ENCODE data around the gene TNS3.
"Not testable (repeated sequence)": the region's sequence is repeated elsewhere in the genome, so short reads cannot be mapped to it uniquely, and the experiment has no call there.

The TNS3 gene

DNA sequence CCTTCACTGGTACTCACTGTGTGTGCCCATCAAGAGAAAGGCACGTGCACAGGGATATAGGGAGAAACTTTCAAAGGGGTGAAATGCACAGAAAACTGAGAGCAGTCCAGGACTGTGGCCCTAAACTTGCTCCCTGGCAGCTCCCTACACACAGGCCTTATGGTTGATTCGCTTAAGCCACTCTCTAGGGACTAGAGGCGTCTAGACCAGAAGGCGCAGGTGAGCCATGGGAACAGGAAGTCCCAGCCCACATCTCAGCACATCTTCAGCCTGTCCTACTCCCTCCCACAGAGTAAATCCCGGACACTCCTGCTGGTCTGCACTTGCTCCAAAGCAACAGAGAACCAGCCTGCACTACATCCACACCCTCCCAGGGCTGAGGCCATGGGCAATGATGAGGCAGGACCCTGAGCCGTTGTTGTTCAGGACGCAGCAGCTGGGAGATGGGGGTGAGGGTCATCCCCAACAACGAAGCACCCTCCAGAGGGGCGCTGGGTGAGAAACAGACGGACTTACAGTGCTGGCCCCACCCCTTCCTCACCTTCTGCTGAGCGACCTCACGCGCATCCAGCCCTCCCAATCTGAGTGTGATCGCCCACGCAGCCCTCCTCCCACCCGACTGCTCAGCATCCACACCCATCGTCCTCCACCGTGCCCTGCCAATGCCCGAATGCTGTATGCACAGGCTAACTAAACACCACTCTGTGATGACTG is 109.3 kb downstream of the TNS3 start:
- H3K27ac ChIP-seq (ENCODE audit: insufficient read depth in 1 of 2, low read depth in 1 of 2, low read length in 2 of 2, poor library complexity in 1 of 2, severe bottlenecking in 2 of 2) = no peak overlapping the region
- DNase-seq = no peak
- H3K9me3 ChIP-seq (ENCODE audit: control extremely low read depth in 1 of 5, control insufficient read depth in 4 of 5, insufficient read depth in 2 of 5, low read depth in 1 of 5, low read length in 4 of 5) = no peaks in the 10 kb centered on the region
- ChIA-PET POLR2A (no interaction called here), CTCF (no interaction called here)
- peaks cover 4 to 35% (median 29%) of the 10 kb centered on the region in 4 experiments for H3K4me1 ChIP-seq (ENCODE audit: control extremely low read depth in 1 of 4, control insufficient read depth in 4 of 4, insufficient read depth in 4 of 4, low read length in 3 of 4)
- WGBS (ENCODE audit: insufficient coverage) = 96% methylated on average over 17 of the region's 19 CpGs
- no peak overlapping the region for H3K4me3 ChIP-seq (ENCODE audit: control insufficient read depth in 1 of 7, extremely low read depth in 1 of 7, insufficient read depth in 4 of 7, low read depth in 2 of 7, low read length in 6 of 7)
- H3K36me3 ChIP-seq (ENCODE audit: control insufficient read depth in 4 of 4, insufficient read depth in 4 of 4, low read length in 3 of 4) = peaks cover 0 to 45% (median 17%) of the 10 kb centered on the region in 4 experiments
- no peaks in the 10 kb centered on the region for H3K27me3 ChIP-seq (replicated peaks in 2 of 5; ENCODE audit: control insufficient read depth in 4 of 5, insufficient read depth in 5 of 5, low read length in 4 of 5)

DNA sequence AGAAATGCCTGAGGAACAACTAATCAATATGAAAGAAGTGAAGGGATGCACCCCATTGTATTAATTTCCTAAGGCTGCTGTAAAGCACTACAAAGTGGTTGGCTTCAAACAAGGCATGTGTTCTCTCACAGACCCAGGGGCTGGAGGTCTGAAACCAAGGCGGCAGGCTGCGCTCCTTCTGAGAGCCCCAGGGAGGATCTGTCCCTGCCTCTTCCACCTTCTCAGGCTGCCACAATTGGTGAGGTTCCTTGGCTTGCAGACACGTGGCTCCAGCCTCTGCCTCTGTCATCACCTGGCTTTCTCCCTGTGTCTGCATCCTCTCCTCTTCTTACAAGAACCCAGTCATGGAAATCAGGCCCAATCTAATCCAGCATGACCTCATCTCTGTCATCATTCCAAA is 110.1 kb downstream of the TNS3 start:
- no peak overlapping the region for H3K4me3 ChIP-seq (ENCODE audit: control insufficient read depth in 1 of 7, extremely low read depth in 1 of 7, insufficient read depth in 4 of 7, low read depth in 2 of 7, low read length in 6 of 7)
- H3K9me3 ChIP-seq (ENCODE audit: control extremely low read depth in 1 of 5, control insufficient read depth in 4 of 5, insufficient read depth in 2 of 5, low read depth in 1 of 5, low read length in 4 of 5) = no peaks in the 10 kb centered on the region
- no peak overlapping the region for H3K27ac ChIP-seq (ENCODE audit: insufficient read depth in 1 of 2, low read depth in 1 of 2, low read length in 2 of 2, poor library complexity in 1 of 2, severe bottlenecking in 2 of 2)
- H3K27me3 ChIP-seq (replicated peaks in 2 of 5; ENCODE audit: control insufficient read depth in 4 of 5, insufficient read depth in 5 of 5, low read length in 4 of 5) = no peaks in the 10 kb centered on the region
- no peak for DNase-seq
- POLR2A ChIA-PET = no interaction called here
- H3K4me1 ChIP-seq (ENCODE audit: control extremely low read depth in 1 of 4, control insufficient read depth in 4 of 4, insufficient read depth in 4 of 4, low read length in 3 of 4) = peaks cover 4 to 27% (median 23%) of the 10 kb centered on the region in 4 experiments
- CTCF ChIA-PET = interaction anchor here (0.6 to 1.9 kb wide), 5 partner anchors 8 to 100 kb away, joined by 3 to 5 read pairs (median 3); no protein-coding TSS in a partner anchor
- H3K36me3 ChIP-seq (ENCODE audit: control insufficient read depth in 4 of 4, insufficient read depth in 4 of 4, low read length in 3 of 4) = peaks cover 0 to 39% (median 17%) of the 10 kb centered on the region in 4 experiments
- WGBS (ENCODE audit: insufficient coverage) = 100% methylated on average over 3 of the region's 3 CpGs

DNA sequence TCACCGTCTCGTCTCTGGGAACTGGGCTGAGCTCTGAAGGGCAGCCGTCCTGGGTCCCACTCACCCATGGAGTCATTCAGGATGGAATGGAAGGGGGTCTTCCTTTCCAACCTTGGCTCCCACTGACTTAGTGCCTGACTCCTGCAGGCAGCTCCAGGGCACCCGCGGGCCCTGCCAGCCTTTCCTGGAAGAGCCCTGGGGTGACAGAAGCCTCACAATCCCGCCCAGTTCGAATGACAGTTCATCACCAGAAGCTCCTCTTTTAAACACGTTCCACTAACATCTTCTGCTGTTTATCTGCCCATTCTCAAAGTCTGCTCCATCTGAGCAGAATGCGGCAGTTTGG is 110.6 kb downstream of the TNS3 start:
- Histone ChIP-seq H3K27ac (ENCODE audit: insufficient read depth in 1 of 2, low read depth in 1 of 2, low read length in 2 of 2, poor library complexity in 1 of 2, severe bottlenecking in 2 of 2) (no peak overlapping the region), H3K4me1 (ENCODE audit: control extremely low read depth in 1 of 4, control insufficient read depth in 4 of 4, insufficient read depth in 4 of 4, low read length in 3 of 4) (peaks cover 4 to 22% (median 19%) of the 10 kb centered on the region in 4 experiments), H3K4me3 (ENCODE audit: control insufficient read depth in 1 of 7, extremely low read depth in 1 of 7, insufficient read depth in 4 of 7, low read depth in 2 of 7, low read length in 6 of 7) (no peak overlapping the region), H3K36me3 (ENCODE audit: control insufficient read depth in 4 of 4, insufficient read depth in 4 of 4, low read length in 3 of 4) (peaks cover 0 to 40% (median 19%) of the 10 kb centered on the region in 4 experiments), H3K9me3 (ENCODE audit: control extremely low read depth in 1 of 5, control insufficient read depth in 4 of 5, insufficient read depth in 2 of 5, low read depth in 1 of 5, low read length in 4 of 5) (no peaks in the 10 kb centered on the region), H3K27me3 (replicated peaks in 2 of 5; ENCODE audit: control insufficient read depth in 4 of 5, insufficient read depth in 5 of 5, low read length in 4 of 5) (no peaks in the 10 kb centered on the region)
- 95% methylated on average over 7 of the region's 9 CpGs for WGBS (ENCODE audit: insufficient coverage)
- POLR2A ChIA-PET = no interaction called here
- CTCF ChIA-PET = interaction anchor here (0.6 to 1.9 kb wide), 5 partner anchors 8 to 100 kb away, joined by 3 to 5 read pairs (median 3); no protein-coding TSS in a partner anchor
- no peak for DNase-seq

DNA sequence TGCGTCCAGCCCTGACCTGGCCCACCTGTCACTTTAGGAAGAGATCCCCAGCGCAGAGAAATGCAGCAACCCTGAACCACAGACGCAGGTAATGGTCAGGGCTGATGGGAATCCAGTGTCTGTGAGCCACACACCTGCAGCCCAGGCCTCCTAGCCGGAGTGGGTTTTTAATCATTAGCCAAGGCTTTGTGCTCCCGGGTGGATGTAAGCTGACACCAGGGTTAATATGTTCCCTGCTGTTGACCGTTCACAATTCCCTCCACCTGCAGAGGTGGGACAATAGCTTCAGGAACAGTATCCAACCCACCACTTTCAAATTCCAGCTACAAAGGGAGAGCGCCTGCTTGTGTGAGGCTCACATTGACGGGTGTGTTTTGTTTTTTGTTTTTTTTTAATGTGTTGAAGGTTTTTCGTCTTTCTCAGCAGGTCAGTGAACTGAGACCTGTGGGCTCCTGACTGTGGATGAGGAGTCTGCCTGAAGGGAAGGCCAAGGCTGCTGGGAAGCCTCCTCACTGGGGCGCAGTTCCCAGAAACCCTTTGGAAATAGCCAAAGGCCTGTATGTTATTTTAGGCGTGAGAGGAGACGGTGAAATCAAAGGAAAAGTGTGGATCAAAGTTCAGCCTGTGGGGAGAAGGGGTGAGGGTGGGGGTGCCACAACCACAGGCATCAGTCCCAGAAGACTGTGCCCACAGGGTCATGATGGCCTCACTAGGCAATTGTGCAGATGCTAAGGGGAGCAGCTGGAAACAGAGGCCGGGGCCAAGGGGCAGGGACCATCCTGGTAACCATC is 111.1 kb downstream of the TNS3 start:
- Histone ChIP-seq H3K27me3 (replicated peaks in 2 of 5; ENCODE audit: control insufficient read depth in 4 of 5, insufficient read depth in 5 of 5, low read length in 4 of 5) (no peaks in the 10 kb centered on the region), H3K4me3 (ENCODE audit: control insufficient read depth in 1 of 7, extremely low read depth in 1 of 7, insufficient read depth in 4 of 7, low read depth in 2 of 7, low read length in 6 of 7) (no peak overlapping the region), H3K9me3 (ENCODE audit: control extremely low read depth in 1 of 5, control insufficient read depth in 4 of 5, insufficient read depth in 2 of 5, low read depth in 1 of 5, low read length in 4 of 5) (no peaks in the 10 kb centered on the region), H3K4me1 (ENCODE audit: control extremely low read depth in 1 of 4, control insufficient read depth in 4 of 4, insufficient read depth in 4 of 4, low read length in 3 of 4) (peaks cover 3 to 16% (median 14%) of the 10 kb centered on the region in 4 experiments), H3K36me3 (ENCODE audit: control insufficient read depth in 4 of 4, insufficient read depth in 4 of 4, low read length in 3 of 4) (peaks cover 0 to 36% (median 19%) of the 10 kb centered on the region in 4 experiments), H3K27ac (ENCODE audit: insufficient read depth in 1 of 2, low read depth in 1 of 2, low read length in 2 of 2, poor library complexity in 1 of 2, severe bottlenecking in 2 of 2) (no peak overlapping the region)
- CTCF ChIA-PET = interaction anchor here (0.6 to 1.9 kb wide), 5 partner anchors 9 to 101 kb away, joined by 3 to 5 read pairs (median 3); no protein-coding TSS in a partner anchor
- DNase-seq = no peak
- POLR2A ChIA-PET = no interaction called here
- 98% methylated on average over 7 of the region's 13 CpGs for WGBS (ENCODE audit: insufficient coverage)

DNA sequence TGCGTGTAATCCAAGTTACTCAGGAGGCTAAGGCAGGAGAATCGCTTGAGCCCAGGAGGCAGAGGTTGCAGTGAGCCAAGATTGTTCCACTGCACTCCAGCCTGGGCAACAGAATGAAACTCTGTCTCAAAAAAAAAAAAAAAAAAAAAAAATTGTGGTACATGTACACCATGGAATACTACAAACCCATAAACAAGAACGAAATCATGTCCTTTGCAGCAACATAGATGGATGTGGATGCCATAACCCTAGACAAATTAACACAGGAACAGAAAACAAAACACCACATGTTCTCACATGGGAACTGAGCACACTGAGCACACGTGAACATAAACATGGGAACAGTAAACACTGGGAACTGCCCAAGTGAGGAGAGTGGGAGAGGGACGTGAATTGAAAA is 112.1 kb downstream of the TNS3 start:
- H3K9me3 ChIP-seq (ENCODE audit: control extremely low read depth in 1 of 5, control insufficient read depth in 4 of 5, insufficient read depth in 2 of 5, low read depth in 1 of 5, low read length in 4 of 5); H3K4me3 ChIP-seq (ENCODE audit: control insufficient read depth in 1 of 7, extremely low read depth in 1 of 7, insufficient read depth in 4 of 7, low read depth in 2 of 7, low read length in 6 of 7); H3K27me3 ChIP-seq (replicated peaks in 2 of 5; ENCODE audit: control insufficient read depth in 4 of 5, insufficient read depth in 5 of 5, low read length in 4 of 5); POLR2A ChIA-PET; DNase-seq; H3K27ac ChIP-seq (ENCODE audit: insufficient read depth in 1 of 2, low read depth in 1 of 2, low read length in 2 of 2, poor library complexity in 1 of 2, severe bottlenecking in 2 of 2); H3K4me1 ChIP-seq (ENCODE audit: control extremely low read depth in 1 of 4, control insufficient read depth in 4 of 4, insufficient read depth in 4 of 4, low read length in 3 of 4): not testable (repeated sequence)
- peaks cover 0 to 42% (median 21%) of the 10 kb centered on the region in 4 experiments for H3K36me3 ChIP-seq (ENCODE audit: control insufficient read depth in 4 of 4, insufficient read depth in 4 of 4, low read length in 3 of 4)
- 0% methylated on average over 1 of the region's 5 CpGs for WGBS (ENCODE audit: insufficient coverage)
- CTCF ChIA-PET = interaction anchor here (0.8 kb wide), 1 partner anchor 23 kb away, joined by 3 read pairs; no protein-coding TSS in a partner anchor

DNA sequence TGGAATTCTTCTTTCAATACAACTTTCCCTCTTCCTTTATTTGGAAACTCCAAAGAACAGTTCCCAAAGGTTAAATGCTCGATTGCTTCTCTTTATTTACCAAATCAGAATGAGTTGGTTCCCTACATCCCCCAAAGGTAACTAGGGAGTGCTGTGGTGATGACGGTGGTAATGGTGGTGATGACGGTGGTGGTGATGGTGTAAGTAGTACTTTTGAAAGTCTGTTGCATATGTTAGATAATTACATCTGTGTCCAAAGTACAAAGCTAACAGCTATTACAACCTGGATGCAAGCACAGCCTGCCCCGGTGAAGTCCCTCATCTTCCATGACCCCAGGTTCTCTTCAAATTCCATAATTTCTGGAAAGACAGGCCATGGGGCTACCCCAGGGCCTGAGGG is 115.1 kb downstream of the TNS3 start:
- Histone ChIP-seq H3K9me3 (ENCODE audit: control extremely low read depth in 1 of 5, control insufficient read depth in 4 of 5, insufficient read depth in 2 of 5, low read depth in 1 of 5, low read length in 4 of 5) (no peaks in the 10 kb centered on the region), H3K27ac (ENCODE audit: insufficient read depth in 1 of 2, low read depth in 1 of 2, low read length in 2 of 2, poor library complexity in 1 of 2, severe bottlenecking in 2 of 2) (no peak overlapping the region), H3K27me3 (replicated peaks in 2 of 5; ENCODE audit: control insufficient read depth in 4 of 5, insufficient read depth in 5 of 5, low read length in 4 of 5) (no peaks in the 10 kb centered on the region), H3K4me1 (ENCODE audit: control extremely low read depth in 1 of 4, control insufficient read depth in 4 of 4, insufficient read depth in 4 of 4, low read length in 3 of 4) (no peaks in the 10 kb centered on the region), H3K4me3 (ENCODE audit: control insufficient read depth in 1 of 7, extremely low read depth in 1 of 7, insufficient read depth in 4 of 7, low read depth in 2 of 7, low read length in 6 of 7) (no peak overlapping the region), H3K36me3 (ENCODE audit: control insufficient read depth in 4 of 4, insufficient read depth in 4 of 4, low read length in 3 of 4) (peaks cover 0 to 38% (median 14%) of the 10 kb centered on the region in 4 experiments)
- ChIA-PET POLR2A (no interaction called here), CTCF (interaction anchor here (1.1 kb wide), 1 partner anchor 13 kb away, joined by 3 read pairs; no protein-coding TSS in a partner anchor)
- 83% methylated on average over 1 of the region's 4 CpGs for WGBS (ENCODE audit: insufficient coverage)
- DNase-seq = no peak

DNA sequence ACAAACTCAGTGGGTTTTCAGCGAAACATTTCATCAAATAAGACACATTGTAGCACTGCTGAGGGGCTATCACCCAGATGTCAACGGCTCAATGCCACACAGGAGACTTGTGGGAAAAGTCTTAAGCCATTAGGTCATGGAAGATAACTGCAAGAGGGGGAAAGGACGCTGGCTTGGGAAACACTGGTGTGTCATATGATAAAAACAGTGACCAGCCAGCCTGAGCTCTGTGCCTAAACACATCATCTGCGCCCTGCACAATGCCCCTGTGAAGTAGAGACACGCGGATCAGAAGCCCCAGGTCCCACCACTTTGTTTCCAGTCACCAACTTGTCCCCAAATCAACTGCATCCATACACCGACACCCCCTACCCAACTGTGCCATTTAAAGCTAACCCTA is 116.7 kb downstream of the TNS3 start:
- Histone ChIP-seq H3K27me3 (replicated peaks in 2 of 5; ENCODE audit: control insufficient read depth in 4 of 5, insufficient read depth in 5 of 5, low read length in 4 of 5) (no peaks in the 10 kb centered on the region), H3K4me1 (ENCODE audit: control extremely low read depth in 1 of 4, control insufficient read depth in 4 of 4, insufficient read depth in 4 of 4, low read length in 3 of 4) (no peaks in the 10 kb centered on the region), H3K36me3 (ENCODE audit: control insufficient read depth in 4 of 4, insufficient read depth in 4 of 4, low read length in 3 of 4) (peaks cover 0 to 26% (median 7%) of the 10 kb centered on the region in 4 experiments), H3K27ac (ENCODE audit: insufficient read depth in 1 of 2, low read depth in 1 of 2, low read length in 2 of 2, poor library complexity in 1 of 2, severe bottlenecking in 2 of 2) (no peak overlapping the region), H3K4me3 (ENCODE audit: control insufficient read depth in 1 of 7, extremely low read depth in 1 of 7, insufficient read depth in 4 of 7, low read depth in 2 of 7, low read length in 6 of 7) (no peak overlapping the region), H3K9me3 (ENCODE audit: control extremely low read depth in 1 of 5, control insufficient read depth in 4 of 5, insufficient read depth in 2 of 5, low read depth in 1 of 5, low read length in 4 of 5) (no peaks in the 10 kb centered on the region)
- CTCF ChIA-PET = interaction anchor here (1.3 kb wide), 1 partner anchor 18 kb away, joined by 3 read pairs; no protein-coding TSS in a partner anchor
- POLR2A ChIA-PET = no interaction called here
- DNase-seq = no peak
- 95% methylated on average over 7 of the region's 7 CpGs for WGBS (ENCODE audit: insufficient coverage)
